DOHH2 (cell line): ENCODE results near the gene FAM229A.
"Not testable (repeated sequence)": the region's sequence is repeated elsewhere in the genome, so short reads cannot be mapped to it uniquely, and the experiment has no call there.

ENCODE experiments used
- CTCF ChIP-seq: fragments of 200-600 bp; sonication (generic); IDR thresholded peaks from one replicate; pipeline ENCODE4 v1.5.1; 2014; ENCODE audit warnings: antibody characterized with exemption, mild to moderate bottlenecking, low read depth, low read length; ENCODE audit not compliant: poor library complexity, severe bottlenecking
- EZH2phosphoT487 ChIP-seq: fragments of 200-600 bp; sonication (generic); IDR thresholded peaks from 2 replicates; pipeline ENCODE4 v1.6.1; 2017; ENCODE audit warnings: borderline replicate concordance, mild to moderate bottlenecking, antibody characterized with exemption, low read length, moderate library complexity, mixed read lengths

GRCh38 chr1:32355778-32356177, 6.5 kb downstream of the FAM229A start:
- not testable (repeated sequence) for TF ChIP-seq EZH2phosphoT487, CTCF
